D721Med (cell line): ENCODE measurements around the gene PLA2G2C.

Source experiments
- DNase-seq: peaks from one replicate; pipeline ENCODE4 v3.0.0; 2011; ENCODE audit warnings: low spot score; ENCODE audit not compliant: insufficient read length
- FAIRE-seq: peaks from 2 replicates; lab custom pipeline; 2011; peaks lifted over from hg19 to GRCh38; lab: Jason Lieb, UNC
- TF ChIP-seq, protein P1 (sequence below): IDR thresholded peaks from 2 replicates; pipeline ENCODE4 v1.5.1; 2012; ENCODE audit warnings: mild to moderate bottlenecking, control low read depth; ENCODE audit not compliant: insufficient read depth; ENCODE audit errors: missing control alignments

PLA2G2C gene

DNA sequence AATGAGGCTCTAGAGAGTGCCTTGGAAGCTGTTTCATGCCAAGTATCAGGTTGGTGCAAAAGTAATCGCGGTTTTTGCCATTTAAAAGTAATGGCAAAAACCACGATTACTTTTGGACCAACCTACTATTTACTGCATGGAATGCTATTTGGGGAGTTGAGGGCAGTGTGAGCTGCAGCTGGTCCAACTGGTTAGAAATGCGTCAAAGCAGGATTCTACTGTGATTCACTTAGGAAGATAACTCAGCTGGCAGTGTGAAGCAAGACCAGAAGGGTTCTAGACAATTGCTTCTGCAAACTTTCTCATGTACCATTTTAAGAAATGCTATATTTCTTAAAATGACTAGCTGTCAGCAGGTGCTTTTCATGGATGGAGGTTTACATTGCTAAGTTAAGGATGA, 21.2 kb upstream of the PLA2G2C start:
- no peak for FAIRE-seq

DNA sequence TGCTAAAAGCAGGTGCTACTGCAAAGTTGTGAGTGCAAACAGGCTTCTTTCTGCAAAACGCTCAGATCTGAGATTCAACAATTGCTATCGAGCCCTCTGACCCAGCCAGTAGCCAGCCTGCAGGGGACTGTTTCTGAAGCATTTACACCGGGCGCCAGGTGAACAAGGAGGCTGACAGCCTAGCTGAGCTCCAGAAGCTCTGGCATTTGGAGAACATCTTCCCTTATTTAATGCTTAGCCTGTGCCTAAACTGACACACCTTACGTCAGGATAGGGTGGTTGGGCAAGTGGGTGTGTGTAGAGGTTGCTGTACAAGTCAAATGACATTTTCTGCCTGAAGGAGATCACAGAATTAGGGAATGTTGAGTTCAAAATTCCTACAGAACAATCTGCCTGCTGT, 15.8 kb upstream of the PLA2G2C start:
- TF ChIP-seq, protein P1, sequence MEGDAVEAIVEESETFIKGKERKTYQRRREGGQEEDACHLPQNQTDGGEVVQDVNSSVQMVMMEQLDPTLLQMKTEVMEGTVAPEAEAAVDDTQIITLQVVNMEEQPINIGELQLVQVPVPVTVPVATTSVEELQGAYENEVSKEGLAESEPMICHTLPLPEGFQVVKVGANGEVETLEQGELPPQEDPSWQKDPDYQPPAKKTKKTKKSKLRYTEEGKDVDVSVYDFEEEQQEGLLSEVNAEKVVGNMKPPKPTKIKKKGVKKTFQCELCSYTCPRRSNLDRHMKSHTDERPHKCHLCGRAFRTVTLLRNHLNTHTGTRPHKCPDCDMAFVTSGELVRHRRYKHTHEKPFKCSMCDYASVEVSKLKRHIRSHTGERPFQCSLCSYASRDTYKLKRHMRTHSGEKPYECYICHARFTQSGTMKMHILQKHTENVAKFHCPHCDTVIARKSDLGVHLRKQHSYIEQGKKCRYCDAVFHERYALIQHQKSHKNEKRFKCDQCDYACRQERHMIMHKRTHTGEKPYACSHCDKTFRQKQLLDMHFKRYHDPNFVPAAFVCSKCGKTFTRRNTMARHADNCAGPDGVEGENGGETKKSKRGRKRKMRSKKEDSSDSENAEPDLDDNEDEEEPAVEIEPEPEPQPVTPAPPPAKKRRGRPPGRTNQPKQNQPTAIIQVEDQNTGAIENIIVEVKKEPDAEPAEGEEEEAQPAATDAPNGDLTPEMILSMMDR: no peak
- FAIRE-seq (no peak), DNase-seq (no peak)

More for the DNA sequence above, 21.2 kb upstream of the PLA2G2C start:
- TF ChIP-seq, protein P1: no peak
- no peak for DNase-seq

DNA sequence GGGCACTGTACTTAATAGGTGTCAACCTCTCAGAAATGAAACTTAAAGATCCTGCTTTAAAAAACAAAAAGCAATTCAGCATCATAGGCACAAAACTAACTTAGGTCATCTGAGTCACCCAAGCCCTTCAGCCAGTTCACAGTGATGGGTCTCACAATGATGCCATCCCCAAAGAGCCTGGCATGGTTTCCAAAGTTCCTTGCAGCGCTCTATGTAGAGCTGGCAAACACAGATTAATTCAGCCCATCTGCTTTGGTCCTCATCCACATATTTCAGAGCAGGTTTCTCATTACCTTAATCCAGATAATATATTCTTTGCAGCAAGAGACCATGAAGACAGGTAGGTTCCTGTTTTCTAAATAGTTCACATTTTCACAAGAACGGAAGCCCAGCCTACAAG, 14.6 kb upstream of the PLA2G2C start:
- TF ChIP-seq, protein P1: no peak
- DNase-seq (no peak), FAIRE-seq (no peak)

DNA sequence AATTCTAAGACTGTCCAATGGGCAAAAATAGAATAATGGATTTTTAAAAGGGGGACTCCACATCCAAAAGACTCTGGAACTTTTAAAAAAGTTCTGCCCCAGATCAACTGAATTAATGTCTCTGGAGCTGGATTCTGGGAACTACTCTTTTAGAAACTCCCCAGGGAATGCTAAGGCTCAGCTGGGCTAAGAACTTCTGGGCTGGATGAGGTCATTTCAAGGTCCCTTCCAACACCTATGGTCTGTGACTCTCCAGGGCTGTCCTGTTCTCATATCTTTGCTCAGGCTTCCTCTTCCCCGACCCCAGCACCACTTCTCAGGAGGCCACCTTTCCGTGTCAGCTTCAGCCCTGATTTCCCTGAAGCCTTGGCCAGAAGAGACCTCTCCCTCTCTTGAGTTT, 13.5 kb upstream of the PLA2G2C start:
- FAIRE-seq: no peak
- TF ChIP-seq, protein P1: no peak
- DNase-seq: no peak

DNA sequence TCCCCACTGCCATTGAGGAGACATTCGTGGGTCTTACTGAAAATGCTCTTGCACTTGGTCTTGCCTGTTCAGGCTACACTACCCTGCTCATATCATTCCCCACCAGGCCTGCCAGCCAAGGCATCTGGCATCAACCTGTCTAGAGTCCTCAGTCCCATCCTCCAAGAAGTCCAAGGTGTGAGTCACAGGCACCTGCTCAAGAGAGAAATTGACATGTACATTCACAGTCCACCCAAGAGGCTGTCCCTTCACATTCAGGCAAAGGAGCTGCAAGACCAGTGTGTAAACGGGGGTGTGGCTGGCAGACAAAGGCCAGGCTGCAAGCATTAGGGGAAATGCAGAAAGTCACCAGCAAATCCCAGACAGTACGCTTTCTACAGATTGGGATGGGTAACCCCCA, 13.1 kb upstream of the PLA2G2C start:
- TF ChIP-seq, protein P1: no peak
- no peak for DNase-seq
- no peak for FAIRE-seq

DNA sequence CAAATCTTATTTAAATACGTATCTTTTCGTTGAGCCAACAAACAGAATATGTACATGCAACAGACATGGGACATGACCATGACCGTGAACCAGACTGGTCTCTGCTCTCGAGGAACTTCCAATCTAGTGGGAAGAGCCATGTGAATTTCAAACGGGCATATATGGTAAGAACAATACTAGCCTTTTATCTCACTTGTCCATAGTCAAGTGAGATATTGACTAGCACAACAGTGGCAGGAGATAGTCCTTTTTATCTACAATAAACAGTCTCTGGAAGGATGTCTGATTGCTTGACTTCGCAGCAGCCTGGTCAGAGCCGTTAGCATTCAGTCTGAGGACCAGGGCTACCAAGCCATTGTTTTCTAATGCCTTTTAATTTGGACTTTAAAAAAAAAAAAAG, 12.6 kb upstream of the PLA2G2C start:
- TF ChIP-seq, protein P1: no peak
- DNase-seq (no peak), FAIRE-seq (no peak)

DNA sequence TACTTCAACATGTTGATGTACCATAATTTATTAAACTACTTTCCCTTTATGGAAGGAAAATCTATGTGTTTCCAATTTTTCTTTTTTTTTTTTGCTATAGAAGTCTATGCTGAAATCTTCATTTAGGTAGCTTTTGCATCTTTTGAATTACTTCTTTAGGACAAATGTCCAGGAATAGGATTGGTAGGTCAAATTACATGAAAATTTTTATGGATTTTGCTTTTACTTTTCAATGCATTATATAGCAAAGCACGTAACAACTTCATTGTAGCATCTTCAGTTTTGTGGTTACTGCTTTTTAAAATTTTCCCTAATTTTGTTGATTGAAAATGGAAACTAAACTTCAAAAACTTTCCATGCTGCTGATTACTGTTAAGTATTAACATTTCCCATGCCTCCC, 12.0 kb upstream of the PLA2G2C start:
- DNase-seq (no peak), FAIRE-seq (no peak)
- TF ChIP-seq, protein P1: no peak
